Heart left ventricle (tissue), 13 donors: ENCODE measurements around the gene CDK5R2.

Experiments
- POLR2A ChIP-seq, 2 donors: fragments of 450-650 bp; IDR thresholded peaks; one replicate each; pipeline ENCODE4 v1.6.1; 2017; ENCODE audit warnings: antibody characterized with exemption in 2 of 2, mild to moderate bottlenecking in 2 of 2, moderate library complexity in 2 of 2
- TF ChIP-seq, protein P1 (sequence below), 12 donors: fragments of 200-600 bp; sonication (generic) in 4 of 12; IDR thresholded peaks; one replicate each; pipeline versions ENCODE4 v1.5.0 to v1.8.0; 2018 to 2022; ENCODE audit warnings: antibody characterized with exemption in 12 of 12, mild to moderate bottlenecking in 5 of 12
- donor health status: ischemic (EF 13 %, LVEDD 7.1; RV severe dilation, severe dysfunction).
- donor health status: DM: no; HTN: yes; CAD: no.
- donor health status: DM: no; HTN: no; CAD: no.
- donor health status: ischemic (EF 25% LVEDD 6.9; RV normal size, moderate dysfunction).
- donor health status: ischemic (EF 25% LVEDD 5.7; RV mildly dilated, moderate dysfunction).
- donor health status: ischemic (EF 35%, LVEDD 5.7; RV mildly dilated, moderate dysfunction).
- donor health status: nonischemic (EF 11% LVEDD 7.7; RV severe dilation, severe dysfunction).
- donor health status: DM: yes; HTN: yes; CAD: no.
- donor health status: PGD.
- donor health status: ischemic (EF 29% LVEDD 5.4; RV normal size, mild dysfunction).
- donor health status: nonischemic (EF 23%, LVEDD 6.1; RV moderate dilation, normal function).

DNA sequence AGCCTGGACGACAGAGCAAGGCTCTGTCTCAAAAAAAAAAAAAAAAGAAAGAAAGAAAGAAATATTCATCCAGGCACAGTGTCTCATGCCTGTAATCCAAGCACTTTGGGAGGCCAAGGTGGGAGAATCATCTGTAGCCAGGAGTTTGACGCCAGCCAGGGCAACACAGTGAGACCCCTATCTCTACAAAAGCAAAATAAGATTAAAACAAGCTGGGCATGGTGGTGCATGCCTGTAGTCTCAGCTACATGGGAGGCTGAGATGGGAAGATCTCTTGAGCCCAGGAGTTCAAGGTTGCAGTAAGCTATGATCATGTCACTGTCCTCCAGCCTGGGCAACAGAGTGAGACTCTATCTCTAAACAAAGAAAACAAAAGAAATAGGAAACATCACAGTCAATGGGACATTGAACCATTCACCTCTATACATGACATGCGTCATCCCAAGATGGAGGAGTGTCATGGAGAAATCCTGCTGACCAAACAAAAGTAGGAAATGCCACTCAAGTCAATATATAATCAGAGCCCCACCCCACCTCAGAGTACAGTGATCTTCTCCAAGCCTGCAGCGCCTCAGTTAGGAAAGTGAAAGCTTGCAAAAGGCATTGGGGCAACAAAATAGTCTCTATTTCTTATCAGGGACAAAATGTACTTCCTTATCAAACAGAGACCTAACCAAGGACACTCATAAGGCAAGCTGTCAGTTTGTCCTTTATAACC, 15.8 kb downstream of the CDK5R2 start:
- TF ChIP-seq, protein P1, sequence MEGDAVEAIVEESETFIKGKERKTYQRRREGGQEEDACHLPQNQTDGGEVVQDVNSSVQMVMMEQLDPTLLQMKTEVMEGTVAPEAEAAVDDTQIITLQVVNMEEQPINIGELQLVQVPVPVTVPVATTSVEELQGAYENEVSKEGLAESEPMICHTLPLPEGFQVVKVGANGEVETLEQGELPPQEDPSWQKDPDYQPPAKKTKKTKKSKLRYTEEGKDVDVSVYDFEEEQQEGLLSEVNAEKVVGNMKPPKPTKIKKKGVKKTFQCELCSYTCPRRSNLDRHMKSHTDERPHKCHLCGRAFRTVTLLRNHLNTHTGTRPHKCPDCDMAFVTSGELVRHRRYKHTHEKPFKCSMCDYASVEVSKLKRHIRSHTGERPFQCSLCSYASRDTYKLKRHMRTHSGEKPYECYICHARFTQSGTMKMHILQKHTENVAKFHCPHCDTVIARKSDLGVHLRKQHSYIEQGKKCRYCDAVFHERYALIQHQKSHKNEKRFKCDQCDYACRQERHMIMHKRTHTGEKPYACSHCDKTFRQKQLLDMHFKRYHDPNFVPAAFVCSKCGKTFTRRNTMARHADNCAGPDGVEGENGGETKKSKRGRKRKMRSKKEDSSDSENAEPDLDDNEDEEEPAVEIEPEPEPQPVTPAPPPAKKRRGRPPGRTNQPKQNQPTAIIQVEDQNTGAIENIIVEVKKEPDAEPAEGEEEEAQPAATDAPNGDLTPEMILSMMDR (IDR thresholded peaks at IDR 0.05), result no peak
- no peak for TF ChIP-seq POLR2A (IDR thresholded peaks at IDR 0.05)
